A204.1 (cell line): ENCODE results near the gene SLC29A1.

Experiments used
- FAIRE-seq: peaks from 2 replicates; lab custom pipeline; 2012; peaks lifted over from hg19 to GRCh38; lab: Jason Lieb, UNC

SLC29A1 gene

GRCh38 chr6:44255105-44255808, 31.9 kb downstream of the SLC29A1 start:
- FAIRE-seq = no peak

DNA sequence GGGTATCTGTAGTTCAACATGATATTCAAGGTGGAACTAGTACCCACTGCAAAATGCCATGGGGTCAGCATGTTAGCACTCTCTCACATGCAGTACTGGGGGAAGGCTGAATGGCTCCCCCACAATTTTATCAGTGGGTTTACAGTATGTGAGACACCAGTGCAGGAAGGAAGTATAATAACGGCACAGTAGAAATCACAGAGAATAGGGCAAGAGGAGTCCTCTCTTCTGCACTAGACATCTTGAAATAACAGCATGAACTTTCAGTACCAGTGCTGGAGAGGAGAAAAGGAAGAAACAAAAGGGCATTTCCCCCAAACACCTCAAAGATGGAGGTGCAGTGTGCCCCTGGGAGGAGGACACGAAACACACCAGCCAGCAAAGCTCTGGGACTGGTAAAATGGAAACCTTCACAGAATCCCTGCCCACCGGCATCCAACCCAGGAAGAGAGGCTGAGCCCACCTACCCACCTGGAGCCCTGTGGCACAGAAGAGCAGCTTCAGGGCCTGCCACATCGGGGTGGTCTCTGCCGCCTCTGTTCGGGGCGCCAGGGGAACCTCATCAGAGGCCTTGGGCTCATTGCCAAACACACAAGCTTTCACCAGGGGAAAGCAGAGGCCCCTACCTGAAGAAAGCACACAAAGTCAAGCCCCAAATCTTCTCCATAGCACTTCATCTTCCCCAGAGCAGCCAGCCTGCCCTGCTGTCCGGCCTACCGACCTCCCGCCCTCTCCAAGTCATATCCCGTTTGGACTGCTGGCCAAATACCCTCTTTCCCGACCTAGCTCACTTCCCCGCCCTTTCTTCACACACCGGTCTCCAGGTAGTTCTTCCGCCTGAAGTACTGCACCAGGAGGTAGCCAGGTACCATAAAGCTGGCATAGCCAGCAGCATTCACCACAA, 32.7 kb downstream of the SLC29A1 start:
- no peak for FAIRE-seq

- no peak for FAIRE-seq
Measured at GRCh38 chr6:44256775-44257024, 33.3 kb downstream of the SLC29A1 start.

DNA sequence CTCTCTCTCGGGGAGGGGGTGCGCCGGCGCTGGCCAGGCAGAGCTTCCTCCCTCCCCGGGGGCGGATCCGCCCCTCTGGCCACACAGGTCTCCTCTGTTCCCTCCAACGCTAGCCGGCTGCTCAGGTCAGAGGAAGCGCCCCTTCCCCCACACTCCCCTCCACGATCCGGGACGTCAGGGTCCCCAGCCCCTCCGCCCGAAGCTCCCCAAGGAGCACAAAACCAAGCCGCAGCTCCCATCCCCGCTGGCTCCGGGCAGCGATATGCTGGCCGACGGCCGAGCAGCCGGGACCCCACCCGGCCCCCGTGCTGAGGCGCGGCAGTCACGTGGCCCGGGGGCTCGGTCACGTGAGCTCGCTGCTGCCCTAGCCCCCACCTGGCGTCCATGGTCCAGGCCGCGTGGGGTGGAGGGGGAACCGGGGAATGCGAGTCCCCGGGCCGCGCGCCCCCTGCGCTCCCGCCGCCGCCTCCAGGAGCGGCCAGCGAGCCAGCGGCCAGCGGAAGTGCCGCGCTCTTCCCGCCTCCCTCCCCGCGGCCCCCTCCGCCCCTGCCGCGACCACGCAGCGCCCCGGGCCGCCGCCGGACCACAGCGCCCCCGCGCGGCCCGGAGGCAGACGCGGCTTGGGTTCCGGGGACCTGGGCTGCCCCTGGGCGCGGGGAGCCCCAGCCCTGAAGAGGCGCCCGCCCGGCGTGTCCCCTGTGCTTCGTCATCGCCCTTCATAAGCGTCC, 33.8 kb downstream of the SLC29A1 start, which contains the start of gene SLC35B2:
SLC35B2 (minus strand) TSS at position 504 of the 728 bp plus-strand sequence; CDS start at position 386, 118 bp downstream.
- no peak for FAIRE-seq

DNA sequence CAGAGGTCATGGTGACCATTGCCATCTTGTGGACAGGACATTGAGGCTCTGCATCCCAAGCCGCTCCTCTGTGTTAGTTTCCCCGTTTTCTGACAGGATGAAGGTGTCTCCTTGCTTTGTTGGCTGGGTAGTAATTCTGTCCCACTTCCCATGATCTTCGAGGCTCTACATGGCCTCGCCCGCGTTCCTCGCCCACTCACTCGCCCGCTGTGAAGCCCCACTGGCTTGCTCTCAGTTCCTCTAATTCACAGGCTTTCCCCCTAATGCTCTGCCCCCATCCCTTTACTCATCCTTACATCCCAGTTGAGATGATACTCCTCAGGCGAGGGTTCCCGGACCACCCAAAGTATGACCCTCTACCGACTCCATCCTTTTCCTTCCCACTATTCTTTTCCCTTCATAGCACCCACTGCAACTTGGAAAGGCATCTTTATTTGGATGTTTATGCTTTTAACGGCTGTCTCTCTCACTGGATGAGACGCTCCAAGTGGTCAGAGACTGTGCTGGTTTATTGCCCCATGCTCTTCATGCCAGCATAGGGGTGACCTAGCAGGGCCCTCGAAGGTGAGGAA, 34.4 kb downstream of the SLC29A1 start:
- no peak for FAIRE-seq

DNA sequence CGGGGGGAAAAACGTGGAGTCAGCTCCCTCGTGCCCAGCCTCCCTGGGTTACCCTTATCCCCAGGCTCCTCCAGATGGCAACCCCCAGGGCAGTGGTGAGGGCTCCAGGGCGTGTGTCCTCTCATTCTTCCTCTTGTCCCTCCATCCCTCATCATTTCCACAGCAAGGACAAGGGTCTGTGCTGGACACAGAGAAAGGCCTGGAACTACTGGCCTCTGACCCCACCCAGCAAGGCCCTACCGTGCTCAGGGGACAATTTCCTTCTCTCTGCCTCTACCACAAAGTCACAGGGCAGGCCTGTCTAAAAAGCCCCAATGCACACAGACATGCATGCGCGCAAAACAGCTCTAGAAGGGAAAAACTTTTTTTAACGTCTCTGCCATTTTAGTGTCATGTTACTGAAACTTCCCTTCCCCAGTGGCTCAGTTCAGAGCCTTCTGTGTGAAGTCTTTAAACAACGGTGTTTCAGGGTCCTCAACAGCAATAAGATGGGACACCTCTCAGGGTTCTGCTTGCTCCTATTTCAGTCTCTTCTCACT, 35.0 kb downstream of the SLC29A1 start:
- no peak for FAIRE-seq

GRCh38 chr6:44258921-44259320, 35.5 kb downstream of the SLC29A1 start:
- no peak for FAIRE-seq

DNA sequence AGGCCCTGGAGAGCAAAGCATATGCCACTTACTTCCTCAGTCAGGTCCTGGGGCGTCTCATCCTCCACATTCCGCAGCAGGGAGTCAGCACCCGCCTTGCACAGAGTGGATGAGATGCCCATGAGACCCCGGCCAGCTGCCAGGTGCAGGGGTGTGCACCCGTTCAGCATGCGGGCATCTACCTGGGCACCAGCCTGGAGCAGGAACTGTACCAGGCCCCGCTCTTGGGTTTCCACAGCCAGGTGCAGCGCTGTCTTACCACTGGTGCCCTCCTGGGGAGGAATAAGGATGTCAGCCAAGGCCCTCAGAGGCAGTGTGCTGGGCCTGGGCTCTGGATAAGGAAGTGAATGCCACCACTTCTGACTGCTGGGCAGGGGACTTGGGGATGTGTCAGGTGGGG, 36.6 kb downstream of the SLC29A1 start:
- FAIRE-seq = no peak

DNA sequence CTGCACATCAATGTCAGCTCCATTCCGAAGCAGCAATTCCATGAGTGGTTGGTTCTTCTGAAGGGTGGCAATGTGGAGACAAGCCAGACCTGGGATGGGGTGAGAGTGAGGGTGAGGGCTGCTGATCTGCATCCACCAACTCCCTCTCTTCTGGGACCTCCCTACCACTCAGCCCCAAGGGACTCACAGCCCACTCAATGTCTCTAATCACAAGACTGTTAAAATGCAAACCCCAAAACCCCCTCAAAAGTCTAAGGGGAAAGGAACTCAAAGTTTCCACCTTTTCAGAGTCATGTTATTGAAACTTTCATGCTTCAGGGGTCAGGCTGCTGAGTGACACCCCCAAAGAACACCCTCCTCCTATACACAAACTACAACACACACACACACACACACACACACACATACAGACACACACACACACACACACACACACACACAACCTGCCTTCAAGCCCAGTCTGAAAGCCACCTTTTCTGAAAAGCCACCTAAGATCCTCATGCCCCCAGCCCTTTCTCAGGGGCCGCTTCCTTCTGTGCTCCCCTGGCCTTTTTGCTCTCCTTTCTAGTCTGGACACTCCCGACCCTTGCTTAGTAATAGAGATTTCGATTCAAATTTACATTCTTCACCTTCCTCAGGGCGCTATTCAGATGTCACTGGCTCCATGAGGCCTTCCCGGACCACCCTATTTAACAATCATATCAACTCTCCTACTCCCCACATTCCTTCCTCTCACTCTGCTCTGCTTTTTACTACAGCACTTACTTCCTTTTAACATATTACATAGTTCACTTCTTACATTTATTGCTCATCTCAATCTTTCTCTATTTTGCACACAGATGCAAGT, 37.3 kb downstream of the SLC29A1 start:
- FAIRE-seq = no peak

DNA sequence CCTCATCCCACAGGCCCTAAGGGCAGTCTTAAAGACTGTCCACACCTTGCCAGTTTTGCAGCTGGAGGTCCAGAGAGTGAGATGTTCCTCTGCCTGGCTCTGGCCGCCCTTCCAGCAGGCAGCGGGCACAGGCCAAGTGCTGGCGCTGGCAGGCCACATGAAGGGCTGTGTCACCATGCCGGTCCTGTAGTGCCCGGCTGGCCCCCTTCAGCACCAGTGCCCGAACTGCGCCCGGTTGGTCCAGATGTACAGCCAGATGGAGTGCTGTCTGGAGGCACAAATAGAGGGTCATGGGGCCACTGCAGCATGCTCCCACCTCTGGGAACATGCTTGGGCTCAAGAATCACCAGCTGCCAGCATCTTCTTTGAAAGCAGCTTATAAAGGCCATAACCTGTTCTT, 38.2 kb downstream of the SLC29A1 start:
- FAIRE-seq = no peak

- no peak for FAIRE-seq
Measured at GRCh38 chr6:44262467-44263353, 39.3 kb downstream of the SLC29A1 start.

- no peak for FAIRE-seq
Measured at GRCh38 chr6:44263354-44264100, 40.1 kb downstream of the SLC29A1 start.

GRCh38 chr6:44264154-44265006, 41.0 kb downstream of the SLC29A1 start:
- FAIRE-seq = no peak

DNA sequence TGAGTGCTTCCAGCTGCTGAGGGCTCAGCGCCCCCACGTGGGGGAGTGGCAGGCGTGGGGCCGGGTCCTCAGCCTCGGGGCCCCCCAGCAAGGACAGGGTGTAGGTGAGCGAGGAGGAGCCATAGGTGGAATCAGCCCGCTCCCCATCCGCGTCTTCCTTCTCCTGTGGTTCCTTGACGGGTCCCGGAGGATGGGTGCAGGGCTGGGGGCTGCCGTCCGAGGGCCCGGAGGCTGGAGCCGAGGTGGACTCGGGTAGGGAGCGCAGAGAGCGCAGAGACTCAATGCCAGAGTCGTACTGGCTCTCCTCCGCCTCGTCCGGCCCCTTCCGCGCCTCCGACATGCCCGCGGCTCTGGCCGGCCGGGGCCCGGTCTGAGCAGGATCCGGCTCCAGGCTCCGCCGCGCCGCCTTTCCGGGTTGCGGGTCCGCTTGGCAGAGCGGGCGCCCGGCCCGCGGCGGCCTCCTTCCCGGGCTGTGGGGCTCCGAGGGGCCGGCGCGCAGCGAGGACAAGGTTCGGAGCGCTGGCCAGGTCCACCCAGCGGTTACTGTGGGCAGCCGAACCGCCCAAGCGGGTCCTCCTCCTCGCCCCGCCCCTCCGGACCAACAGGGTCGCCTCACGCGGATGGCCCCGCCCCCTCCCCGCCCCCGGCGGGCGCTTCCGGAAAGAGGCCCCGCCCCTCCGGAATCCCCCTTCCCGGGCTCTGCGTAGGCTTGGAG, 41.8 kb downstream of the SLC29A1 start, which contains the start of gene NFKBIE:
NFKBIE (minus strand) TSS at position 545 of the 715 bp plus-strand sequence; CDS start at position 340, 205 bp downstream.
- FAIRE-seq = no peak

GRCh38 chr6:44265722-44266233, 42.4 kb downstream of the SLC29A1 start:
- FAIRE-seq = no peak

DNA sequence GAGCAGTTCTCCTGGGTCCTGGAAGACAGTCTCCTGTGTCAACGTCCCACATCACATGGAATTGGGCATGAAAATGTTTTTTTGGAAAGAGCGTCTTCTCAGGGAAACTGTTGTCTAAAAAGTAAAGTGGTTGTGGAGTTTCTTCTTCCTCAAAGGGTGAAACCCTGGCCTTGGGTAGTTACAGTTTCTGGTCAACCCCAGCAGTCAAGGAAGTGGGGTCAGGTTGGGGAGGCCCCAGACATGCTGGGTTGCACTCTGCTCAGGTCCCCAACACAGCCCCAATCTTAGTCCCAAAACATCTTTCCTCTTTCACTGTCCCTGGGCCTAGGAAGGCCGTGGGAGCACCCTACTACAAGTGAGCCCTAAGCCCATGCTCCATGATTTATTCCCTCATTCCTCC, 43.0 kb downstream of the SLC29A1 start:
- no peak for FAIRE-seq

GRCh38 chr6:44267252-44267651, 43.9 kb downstream of the SLC29A1 start:
- no peak for FAIRE-seq
